NB4 (cell line): Measurements from ENCODE around the gene DCBLD2.

Experiments used
- POLR2A ChIP-seq: IDR thresholded peaks from 2 replicates; pipeline ENCODE4 v1.6.1; 2011; ENCODE audit warnings: mild to moderate bottlenecking; ENCODE audit not compliant: insufficient read length; ENCODE audit errors: extremely low read depth
- TF ChIP-seq, protein P1 (sequence below): IDR thresholded peaks from one replicate; pipeline ENCODE4 v1.5.1; 2012; ENCODE audit warnings: low read depth, low read length

DNA sequence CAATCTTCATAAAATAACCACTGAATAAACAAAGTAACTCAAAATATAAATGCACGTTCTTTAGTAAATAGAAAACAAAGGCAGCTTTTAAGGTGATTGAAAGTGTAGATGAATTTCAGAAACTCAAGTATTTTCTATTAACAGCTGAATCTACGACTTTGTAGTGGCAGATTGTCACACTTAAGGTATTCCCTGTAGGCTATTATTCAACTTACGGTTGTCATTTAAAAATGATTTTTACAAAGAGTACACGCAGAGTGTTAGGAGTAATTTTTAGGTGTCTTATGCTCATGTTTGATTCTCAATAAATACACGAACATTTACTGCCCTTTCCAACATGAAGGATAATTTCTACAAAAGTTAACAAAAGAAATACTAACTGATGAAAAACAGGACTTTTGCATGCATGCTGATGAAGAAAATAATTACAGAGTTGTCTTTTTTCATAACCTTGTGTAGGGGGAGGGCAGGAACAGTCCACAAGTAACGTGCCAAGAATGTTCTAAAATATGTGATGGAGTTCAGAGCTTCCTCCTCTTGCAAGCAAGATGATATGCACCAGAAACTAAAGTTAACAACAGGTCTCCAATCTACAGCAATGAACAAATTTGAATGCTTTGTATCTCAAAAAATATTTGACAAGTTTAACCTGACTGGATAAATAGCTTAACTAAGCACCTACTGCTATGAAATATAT, 16.7 kb downstream of the DCBLD2 start:
- TF ChIP-seq, protein P1, sequence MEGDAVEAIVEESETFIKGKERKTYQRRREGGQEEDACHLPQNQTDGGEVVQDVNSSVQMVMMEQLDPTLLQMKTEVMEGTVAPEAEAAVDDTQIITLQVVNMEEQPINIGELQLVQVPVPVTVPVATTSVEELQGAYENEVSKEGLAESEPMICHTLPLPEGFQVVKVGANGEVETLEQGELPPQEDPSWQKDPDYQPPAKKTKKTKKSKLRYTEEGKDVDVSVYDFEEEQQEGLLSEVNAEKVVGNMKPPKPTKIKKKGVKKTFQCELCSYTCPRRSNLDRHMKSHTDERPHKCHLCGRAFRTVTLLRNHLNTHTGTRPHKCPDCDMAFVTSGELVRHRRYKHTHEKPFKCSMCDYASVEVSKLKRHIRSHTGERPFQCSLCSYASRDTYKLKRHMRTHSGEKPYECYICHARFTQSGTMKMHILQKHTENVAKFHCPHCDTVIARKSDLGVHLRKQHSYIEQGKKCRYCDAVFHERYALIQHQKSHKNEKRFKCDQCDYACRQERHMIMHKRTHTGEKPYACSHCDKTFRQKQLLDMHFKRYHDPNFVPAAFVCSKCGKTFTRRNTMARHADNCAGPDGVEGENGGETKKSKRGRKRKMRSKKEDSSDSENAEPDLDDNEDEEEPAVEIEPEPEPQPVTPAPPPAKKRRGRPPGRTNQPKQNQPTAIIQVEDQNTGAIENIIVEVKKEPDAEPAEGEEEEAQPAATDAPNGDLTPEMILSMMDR, result no peak
- TF ChIP-seq POLR2A, result no peak
